ENCODE measurements around the gene SLC22A15. TPM values are rescaled to one million over a fixed set of nuclear protein-coding genes. Genes with fewer than 3 reads are reported as not detected.

The SLC22A15 gene
- total and polyA plus RNA-seq, 12 donors: 0.97 to 13.1 (median 7.7) TPM

- peaks cover 0 to 30% (median 9%) of the 10 kb centered on the region in 9 donors for H3K4me1 ChIP-seq
- no peak overlapping the region for H3K4me3 ChIP-seq
- 94 to 98% methylated on average over 2 of the region's 2 CpGs for WGBS, 2 donors
- H3K27me3 ChIP-seq: no peaks in the 10 kb centered on the region
- DNase-seq (no peak), ATAC-seq (no peak)
- no peak overlapping the region for H3K27ac ChIP-seq
- TF ChIP-seq CTCF (IDR thresholded peaks at IDR 0.05): no peak
- H3K36me3 ChIP-seq: peaks cover 0 to 7% (median 0%) of the 10 kb centered on the region in 9 donors
- no peaks in the 10 kb centered on the region for H3K9me3 ChIP-seq
- intact Hi-C loops (cut with DNase I): no loop called here
Observed at GRCh38 chr1:116012716-116013115, 36.4 kb downstream of the SLC22A15 start.

DNA sequence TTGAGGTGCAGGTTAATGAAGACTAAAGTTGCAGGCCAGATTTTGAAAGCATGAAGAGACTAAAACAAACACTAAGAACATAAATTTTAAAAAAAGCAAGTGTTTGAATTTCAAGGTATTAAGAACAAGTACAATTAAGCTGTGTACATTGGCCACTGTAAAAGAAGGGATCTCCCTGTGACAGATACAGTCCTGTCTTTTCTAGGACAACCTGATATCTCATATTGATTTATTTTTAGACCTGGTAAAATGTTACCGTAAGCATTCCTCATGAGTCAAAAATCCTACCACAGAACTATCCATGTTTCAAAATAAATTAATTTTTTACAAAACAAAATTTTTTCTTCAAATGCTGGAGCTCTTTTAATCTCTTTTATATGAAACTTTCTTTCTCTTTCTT, 39.4 kb downstream of the SLC22A15 start:
- 50 to 68% methylated on average over 1 of the region's 1 CpG for WGBS, 2 donors
- H3K27ac ChIP-seq: peak overlapping the region in 5 of 10 donors; percentile 8 to 61 (median 19)
- intact Hi-C loops (cut with DNase I): loop anchor here in 1 of 10 donors (5.0 kb wide), 1 partner anchor 208 kb away; no protein-coding TSS in a partner anchor

DNA sequence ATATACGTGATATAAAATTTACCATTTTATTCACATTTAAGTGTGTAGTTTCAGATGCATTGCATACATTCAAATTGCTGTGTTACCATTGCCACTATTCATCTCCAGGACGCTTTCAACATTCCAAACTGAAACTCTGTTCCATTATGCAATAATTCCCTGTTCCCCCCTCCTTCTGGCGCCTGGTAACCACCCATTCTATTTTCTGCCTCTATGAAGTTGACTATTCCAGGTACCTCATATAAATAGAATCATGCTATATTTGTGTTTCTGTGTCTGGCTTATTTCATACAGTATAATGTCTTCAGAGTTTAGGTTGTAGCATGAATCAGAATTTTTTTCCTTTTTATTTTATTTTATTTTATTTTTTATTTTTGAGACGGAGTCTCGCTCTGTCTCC, 41.7 kb downstream of the SLC22A15 start:
- TF ChIP-seq CTCF (IDR thresholded peaks at IDR 0.05): no peak
- DNase-seq (no peak), ATAC-seq (peak in 6 of 8 donors; percentile 68 to 79 (median 76))
- H3K27me3 ChIP-seq: no peaks in the 10 kb centered on the region
- peak overlapping the region in 2 of 10 donors; percentile 23 to 59 for H3K27ac ChIP-seq
- peaks cover 0 to 24% (median 0%) of the 10 kb centered on the region in 9 donors for H3K36me3 ChIP-seq
- WGBS, 2 donors: 72 to 77% methylated on average over 5 of the region's 5 CpGs
- H3K4me1 ChIP-seq: peaks cover 0 to 24% (median 0%) of the 10 kb centered on the region in 9 donors
- H3K4me3 ChIP-seq: no peak overlapping the region
- H3K9me3 ChIP-seq: no peaks in the 10 kb centered on the region
- intact Hi-C loops (cut with DNase I): loop anchor here in 1 of 10 donors (5.0 kb wide), 1 partner anchor 211 kb away; no protein-coding TSS in a partner anchor

More for the DNA sequence above, 39.4 kb downstream of the SLC22A15 start:
- Histone ChIP-seq H3K27me3 (no peaks in the 10 kb centered on the region), H3K36me3 (peaks cover 0 to 4% (median 0%) of the 10 kb centered on the region in 9 donors), H3K9me3 (no peaks in the 10 kb centered on the region), H3K4me1 (peaks cover 0 to 24% (median 4%) of the 10 kb centered on the region in 9 donors), H3K4me3 (peak overlapping the region in 1 of 10 donors; percentile 4)
- TF ChIP-seq CTCF (IDR thresholded peaks at IDR 0.05): no peak
- ATAC-seq (peak in 3 of 8 donors; percentile 53 to 74 (median 69)), DNase-seq (no peak)

GRCh38 chr1:116019653-116020253, 43.4 kb downstream of the SLC22A15 start:
- Histone ChIP-seq H3K27ac (no peak overlapping the region), H3K27me3 (no peaks in the 10 kb centered on the region), H3K9me3 (no peaks in the 10 kb centered on the region), H3K36me3 (peaks cover 0 to 24% (median 0%) of the 10 kb centered on the region in 9 donors), H3K4me3 (no peak overlapping the region), H3K4me1 (peaks cover 0 to 24% (median 0%) of the 10 kb centered on the region in 9 donors)
- ATAC-seq (no peak), DNase-seq (no peak)
- intact Hi-C loops (cut with DNase I): loop anchor here (2.0 to 10.0 kb wide), 5 partner anchors 205 to 213 kb away; no protein-coding TSS in a partner anchor
- TF ChIP-seq CTCF (IDR thresholded peaks at IDR 0.05): no peak
- WGBS, 2 donors: 73 to 79% methylated on average over 4 of the region's 4 CpGs
